Vagina (tissue), 2 donors: ENCODE results near the gene RIPOR3. TPM values are rescaled to one million over a fixed set of nuclear protein-coding genes. Genes with fewer than 3 reads are reported as not detected.

ENCODE experiments used
- DNase-seq, 2 donors: peaks; one replicate each; pipeline ENCODE4 v3.0.0-alpha.2; 2017; ENCODE audit errors: extremely low spot score in 2 of 2
- H3K27ac ChIP-seq: fragments of 200-600 bp; sonication (generic); one replicate; pipeline ENCODE4 v1.5.1; 2019
- H3K27me3 ChIP-seq: fragments of 200-600 bp; sonication (generic); one replicate; pipeline ENCODE4 v1.5.1; 2019
- H3K36me3 ChIP-seq, 2 donors: fragments of 200-600 bp; sonication (generic); one replicate each; pipeline ENCODE4 v1.5.1; 2017 to 2019
- H3K4me1 ChIP-seq: fragments of 200-600 bp; sonication (generic); one replicate; pipeline ENCODE4 v1.5.1; 2019
- H3K4me3 ChIP-seq, 2 donors: fragments of 200-600 bp; sonication (generic); 1 replicate in 1 of 2; 2 replicates in 1 of 2; pipeline ENCODE4 v1.5.1; 2016 to 2019
- H3K9me3 ChIP-seq: fragments of 200-600 bp; sonication (generic); one replicate; pipeline ENCODE4 v1.5.1; 2019
- POLR2A ChIP-seq, 2 donors: fragments of 450-650 bp; IDR thresholded peaks; one replicate each; pipeline ENCODE4 v1.6.1; 2017; ENCODE audit warnings: antibody characterized with exemption in 2 of 2, mild to moderate bottlenecking in 2 of 2, moderate library complexity in 2 of 2
- POLR2AphosphoS5 ChIP-seq, 2 donors: sonication (generic); formaldehyde crosslinking; IDR thresholded peaks; one replicate each; pipeline ENCODE4 v1.9.0; 2017; ENCODE audit warnings: antibody characterized with exemption in 2 of 2, mild to moderate bottlenecking in 2 of 2, low read depth in 1 of 2; ENCODE audit not compliant: insufficient read depth in 1 of 2
- intact Hi-C: fragments of 100-400 bp; cut with DNase I; formaldehyde crosslinking; loops from one replicate; pipeline ENCODE4 v1.15.1; 2023
- total RNA-seq: library from RNA; depleted of rRNA; stranded (reverse); fragments of >200 nt; gene quantifications from one replicate; pipeline ENCODE4 v1.2.3, GENCODE V29; 2016
- TF ChIP-seq, protein P1 (sequence below), 3 experiments: fragments of 450-650 bp in 2 of 3; fragments of 200-600 bp in 1 of 3; sonication (generic) in 1 of 3; IDR thresholded peaks; one replicate each; pipeline ENCODE4 v1.5.1; 2017 to 2019; ENCODE audit warnings: antibody characterized with exemption in 3 of 3, mild to moderate bottlenecking in 2 of 3, moderate library complexity in 2 of 3

RIPOR3 gene
- total RNA-seq, 1 donor from 2014 or later: 38.1 TPM

DNA sequence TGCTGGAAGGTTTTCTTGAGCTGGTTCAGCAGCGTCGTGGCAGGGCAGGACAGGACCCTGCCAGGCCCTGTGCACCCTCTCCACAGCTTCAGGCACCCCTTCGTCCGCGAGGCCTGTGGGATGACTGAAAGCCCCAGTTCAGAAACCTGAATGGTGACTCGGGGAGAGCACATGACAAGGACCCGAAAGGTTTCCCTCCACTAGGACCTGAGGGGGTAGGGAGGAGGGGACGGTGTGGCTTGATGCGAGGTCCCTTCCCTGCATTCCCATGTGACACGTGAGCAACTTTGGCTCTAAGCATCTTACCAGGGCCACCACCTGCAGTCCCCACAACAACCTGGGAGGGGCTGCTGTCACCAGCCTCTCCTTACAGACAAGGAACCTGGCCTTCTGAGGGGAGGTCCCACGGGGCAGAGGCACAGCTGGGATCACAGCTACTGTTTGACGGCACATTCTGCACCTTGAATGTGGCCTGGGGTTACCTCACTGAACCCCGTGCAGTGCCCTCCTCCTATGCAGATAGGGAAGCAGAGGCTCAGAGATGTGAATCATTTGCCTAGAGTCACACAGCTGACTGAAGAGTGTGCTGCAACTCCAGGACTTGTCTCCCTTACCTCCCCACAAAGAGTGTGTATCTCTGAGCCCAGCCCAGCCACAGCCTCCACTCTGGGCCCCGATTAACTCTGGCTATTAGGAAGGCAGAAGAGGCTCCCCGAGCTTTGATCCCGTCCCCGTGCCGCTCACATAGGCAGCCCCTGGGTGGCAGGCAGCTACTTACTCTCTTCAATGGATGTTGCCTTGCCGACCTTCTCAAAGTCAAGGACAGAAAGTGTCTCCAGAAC is 96.5 kb downstream of the RIPOR3 start:
- TF ChIP-seq, protein P1, sequence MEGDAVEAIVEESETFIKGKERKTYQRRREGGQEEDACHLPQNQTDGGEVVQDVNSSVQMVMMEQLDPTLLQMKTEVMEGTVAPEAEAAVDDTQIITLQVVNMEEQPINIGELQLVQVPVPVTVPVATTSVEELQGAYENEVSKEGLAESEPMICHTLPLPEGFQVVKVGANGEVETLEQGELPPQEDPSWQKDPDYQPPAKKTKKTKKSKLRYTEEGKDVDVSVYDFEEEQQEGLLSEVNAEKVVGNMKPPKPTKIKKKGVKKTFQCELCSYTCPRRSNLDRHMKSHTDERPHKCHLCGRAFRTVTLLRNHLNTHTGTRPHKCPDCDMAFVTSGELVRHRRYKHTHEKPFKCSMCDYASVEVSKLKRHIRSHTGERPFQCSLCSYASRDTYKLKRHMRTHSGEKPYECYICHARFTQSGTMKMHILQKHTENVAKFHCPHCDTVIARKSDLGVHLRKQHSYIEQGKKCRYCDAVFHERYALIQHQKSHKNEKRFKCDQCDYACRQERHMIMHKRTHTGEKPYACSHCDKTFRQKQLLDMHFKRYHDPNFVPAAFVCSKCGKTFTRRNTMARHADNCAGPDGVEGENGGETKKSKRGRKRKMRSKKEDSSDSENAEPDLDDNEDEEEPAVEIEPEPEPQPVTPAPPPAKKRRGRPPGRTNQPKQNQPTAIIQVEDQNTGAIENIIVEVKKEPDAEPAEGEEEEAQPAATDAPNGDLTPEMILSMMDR (IDR thresholded peaks at IDR 0.05): no peak
- TF ChIP-seq POLR2AphosphoS5 (IDR thresholded peaks at IDR 0.05; ENCODE audit: insufficient read depth in 1 of 2, low read depth in 1 of 2): peak in 1 of 2 donors; percentile 4
- H3K4me3 ChIP-seq: no peak overlapping the region
- no peaks in the 10 kb centered on the region for H3K9me3 ChIP-seq
- H3K4me1 ChIP-seq: peaks cover 15% of the 10 kb centered on the region
- H3K36me3 ChIP-seq: no peaks in the 10 kb centered on the region
- no peaks in the 10 kb centered on the region for H3K27me3 ChIP-seq
- no peak for DNase-seq
- no peak overlapping the region for H3K27ac ChIP-seq
- intact Hi-C loops: no loop called here

DNA sequence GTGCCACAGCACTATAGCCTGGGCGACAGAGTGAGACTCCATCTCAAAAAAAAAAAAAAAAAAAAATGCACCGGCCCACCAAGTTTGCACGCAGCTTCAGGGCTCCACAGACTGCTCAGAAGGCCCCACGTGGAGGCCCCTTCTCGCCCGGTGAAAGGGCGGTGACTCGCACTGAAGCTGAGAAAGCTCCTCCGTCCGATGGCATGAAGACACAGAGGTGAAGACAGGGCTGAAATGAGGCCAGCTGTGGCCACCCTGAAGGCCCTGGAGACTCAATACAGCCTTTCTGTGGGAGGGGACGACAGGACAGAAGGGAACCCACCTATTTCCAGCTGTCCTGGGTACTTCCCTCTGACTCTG is 97.1 kb downstream of the RIPOR3 start:
- Histone ChIP-seq H3K4me3 (no peak overlapping the region), H3K4me1 (peaks cover 15% of the 10 kb centered on the region), H3K27ac (no peak overlapping the region), H3K9me3 (no peaks in the 10 kb centered on the region), H3K36me3 (no peaks in the 10 kb centered on the region), H3K27me3 (no peaks in the 10 kb centered on the region)
- no peak for TF ChIP-seq POLR2AphosphoS5 (IDR thresholded peaks at IDR 0.05; ENCODE audit: insufficient read depth in 1 of 2, low read depth in 1 of 2)
- TF ChIP-seq, protein P1 (IDR thresholded peaks at IDR 0.05): no peak
- TF ChIP-seq POLR2A (IDR thresholded peaks at IDR 0.05): no peak
- no peak for DNase-seq
- intact Hi-C loops: no loop called here

DNA sequence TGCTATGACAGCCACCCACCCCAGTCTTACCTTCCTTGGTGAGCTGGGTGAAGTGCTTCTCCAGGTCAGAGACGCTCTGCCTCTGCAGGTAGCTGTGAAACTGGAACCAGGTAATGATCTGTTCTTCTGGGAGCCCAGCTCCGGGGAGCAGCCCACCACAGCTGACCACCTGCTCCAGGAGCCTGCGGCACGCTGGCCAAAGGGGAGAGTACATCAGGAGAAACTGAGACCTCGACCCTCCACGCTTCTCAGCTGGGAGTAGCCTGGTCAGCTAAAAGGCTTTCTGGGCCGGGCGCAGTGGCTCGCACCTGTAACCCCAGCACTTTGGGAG is 98.4 kb downstream of the RIPOR3 start:
- Histone ChIP-seq H3K27me3 (no peaks in the 10 kb centered on the region), H3K9me3 (no peaks in the 10 kb centered on the region), H3K4me1 (peaks cover 19% of the 10 kb centered on the region), H3K27ac (no peak overlapping the region), H3K4me3 (no peak overlapping the region), H3K36me3 (peaks cover 0 to under 1% of the 10 kb centered on the region in 2 donors)
- intact Hi-C loops: no loop called here
- TF ChIP-seq POLR2AphosphoS5 (IDR thresholded peaks at IDR 0.05; ENCODE audit: insufficient read depth in 1 of 2, low read depth in 1 of 2): no peak
- TF ChIP-seq, protein P1 (IDR thresholded peaks at IDR 0.05): no peak
- no peak for TF ChIP-seq POLR2A (IDR thresholded peaks at IDR 0.05)
- DNase-seq: no peak

DNA sequence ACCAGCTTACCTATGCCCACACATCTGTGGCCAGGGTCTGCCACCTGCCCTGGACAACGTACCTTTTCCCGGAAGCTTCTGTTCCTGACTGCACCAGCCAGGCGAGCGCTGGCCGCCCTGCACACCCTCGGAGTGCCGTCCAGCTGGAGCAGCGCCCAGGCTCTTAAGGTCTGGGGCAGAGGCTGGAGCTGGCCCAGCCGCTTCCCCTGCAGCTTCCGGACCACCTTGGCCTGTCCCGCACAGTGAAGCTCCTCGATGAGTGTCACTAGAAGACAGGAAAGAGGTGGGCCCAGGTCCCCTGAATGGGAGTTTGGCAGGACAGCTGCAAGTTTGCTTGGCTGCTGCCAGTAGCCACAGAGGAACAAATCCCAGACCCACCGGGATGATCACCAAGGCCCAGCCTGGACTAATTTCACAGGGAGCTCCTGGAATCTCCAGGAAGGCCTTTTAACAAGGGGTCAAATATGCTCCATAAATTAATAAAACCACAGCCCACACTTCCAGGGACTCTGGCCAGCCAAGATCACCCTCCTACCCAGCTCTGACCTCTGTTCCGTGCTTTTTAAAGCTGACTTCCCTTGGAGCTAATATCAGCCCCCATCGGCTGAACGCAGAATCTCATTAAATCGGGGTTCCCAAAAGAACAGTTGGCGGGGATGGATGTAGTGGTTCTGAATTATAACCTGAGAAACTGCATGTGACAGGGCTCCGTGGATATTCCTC is 98.9 kb downstream of the RIPOR3 start:
- intact Hi-C loops: no loop called here
- H3K36me3 ChIP-seq: peaks cover 0 to 6% of the 10 kb centered on the region in 2 donors
- H3K27ac ChIP-seq: peak overlapping the region; percentile 17
- no peak overlapping the region for H3K4me3 ChIP-seq
- H3K27me3 ChIP-seq: no peaks in the 10 kb centered on the region
- H3K9me3 ChIP-seq: no peaks in the 10 kb centered on the region
- TF ChIP-seq POLR2A (IDR thresholded peaks at IDR 0.05): no peak
- peak in 1 of 2 donors; percentile 40 for TF ChIP-seq POLR2AphosphoS5 (IDR thresholded peaks at IDR 0.05; ENCODE audit: insufficient read depth in 1 of 2, low read depth in 1 of 2)
- TF ChIP-seq, protein P1 (IDR thresholded peaks at IDR 0.05): no peak
- peaks cover 23% of the 10 kb centered on the region for H3K4me1 ChIP-seq
- DNase-seq: no peak
